ENCODE data around the gene AKAP13.

AKAP13 gene

GRCh38 chr15:85593809-85594445 is 213.5 kb downstream of the AKAP13 start:
- TF ChIP-seq, protein P1, sequence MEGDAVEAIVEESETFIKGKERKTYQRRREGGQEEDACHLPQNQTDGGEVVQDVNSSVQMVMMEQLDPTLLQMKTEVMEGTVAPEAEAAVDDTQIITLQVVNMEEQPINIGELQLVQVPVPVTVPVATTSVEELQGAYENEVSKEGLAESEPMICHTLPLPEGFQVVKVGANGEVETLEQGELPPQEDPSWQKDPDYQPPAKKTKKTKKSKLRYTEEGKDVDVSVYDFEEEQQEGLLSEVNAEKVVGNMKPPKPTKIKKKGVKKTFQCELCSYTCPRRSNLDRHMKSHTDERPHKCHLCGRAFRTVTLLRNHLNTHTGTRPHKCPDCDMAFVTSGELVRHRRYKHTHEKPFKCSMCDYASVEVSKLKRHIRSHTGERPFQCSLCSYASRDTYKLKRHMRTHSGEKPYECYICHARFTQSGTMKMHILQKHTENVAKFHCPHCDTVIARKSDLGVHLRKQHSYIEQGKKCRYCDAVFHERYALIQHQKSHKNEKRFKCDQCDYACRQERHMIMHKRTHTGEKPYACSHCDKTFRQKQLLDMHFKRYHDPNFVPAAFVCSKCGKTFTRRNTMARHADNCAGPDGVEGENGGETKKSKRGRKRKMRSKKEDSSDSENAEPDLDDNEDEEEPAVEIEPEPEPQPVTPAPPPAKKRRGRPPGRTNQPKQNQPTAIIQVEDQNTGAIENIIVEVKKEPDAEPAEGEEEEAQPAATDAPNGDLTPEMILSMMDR (conservative IDR thresholded peaks at IDR 0.05; ENCODE audit: low read length), result no peak
- H3K4me3 ChIP-seq (ENCODE audit: low read length), result no peak overlapping the region
- no peak for DNase-seq (ENCODE audit: low read depth)

- DNase-seq (ENCODE audit: low read depth), result no peak
- no peak overlapping the region for H3K4me3 ChIP-seq (ENCODE audit: low read length)
- TF ChIP-seq, protein P1 (conservative IDR thresholded peaks at IDR 0.05; ENCODE audit: low read length), result no peak
These were observed 215.6 kb downstream of the AKAP13 start for GRCh38 chr15:85595804-85596536.

DNA sequence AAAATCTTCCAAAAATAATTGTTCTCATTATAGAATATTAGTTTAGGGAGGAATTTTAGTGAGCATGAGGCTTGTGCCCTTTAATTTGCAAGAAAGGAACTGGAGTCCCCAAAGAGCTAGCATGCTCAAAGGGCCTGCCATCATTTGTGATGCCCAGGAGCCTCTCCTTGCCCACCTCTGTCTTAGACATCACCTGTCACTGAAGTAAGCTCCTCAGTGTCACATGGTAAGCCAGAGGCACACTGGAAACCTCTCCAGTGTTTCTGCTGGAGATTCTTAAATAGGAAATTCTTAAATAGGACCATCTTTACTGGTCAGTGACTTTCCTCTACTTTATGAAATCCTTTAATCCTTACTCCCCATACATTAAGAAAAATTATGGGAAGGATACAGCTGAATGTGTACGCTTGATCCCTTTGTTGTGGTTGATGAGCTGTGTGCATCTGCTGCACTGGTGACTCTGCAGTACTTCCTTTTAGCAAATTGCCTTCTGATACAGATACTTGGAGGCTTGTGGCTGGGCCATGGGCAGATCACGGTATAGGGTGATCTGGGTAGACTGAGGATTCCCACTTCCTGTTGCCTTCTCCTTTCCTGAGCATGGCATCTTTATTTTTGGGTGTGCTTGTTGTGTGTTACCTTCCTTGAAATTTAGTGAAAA is 216.9 kb downstream of the AKAP13 start:
- no peak overlapping the region for H3K4me3 ChIP-seq (ENCODE audit: low read length)
- DNase-seq (ENCODE audit: low read depth), result no peak
- TF ChIP-seq, protein P1 (conservative IDR thresholded peaks at IDR 0.05; ENCODE audit: low read length), result no peak

DNA sequence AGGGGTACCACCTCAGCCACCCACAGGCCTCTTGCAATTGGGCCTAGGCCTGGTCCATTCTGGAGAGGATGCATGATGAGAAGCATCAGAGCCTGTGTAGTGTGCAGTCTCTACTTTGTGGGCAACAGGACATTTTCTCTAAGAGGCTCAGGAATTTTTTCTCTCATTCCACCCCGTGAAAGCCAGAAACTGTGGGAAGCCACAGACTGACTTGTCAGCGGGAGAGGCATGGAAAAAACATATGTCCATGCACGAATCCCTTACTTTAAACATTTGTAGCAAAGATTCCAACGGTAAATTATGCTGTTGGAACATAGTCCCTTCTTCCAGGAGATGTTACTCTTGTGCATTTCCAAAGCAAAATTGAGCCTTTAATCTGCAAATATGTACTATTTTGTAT is 217.8 kb downstream of the AKAP13 start:
- no peak overlapping the region for H3K4me3 ChIP-seq (ENCODE audit: low read length)
- peak; percentile 64 for DNase-seq (ENCODE audit: low read depth)
- TF ChIP-seq, protein P1 (conservative IDR thresholded peaks at IDR 0.05; ENCODE audit: low read length), result no peak

DNA sequence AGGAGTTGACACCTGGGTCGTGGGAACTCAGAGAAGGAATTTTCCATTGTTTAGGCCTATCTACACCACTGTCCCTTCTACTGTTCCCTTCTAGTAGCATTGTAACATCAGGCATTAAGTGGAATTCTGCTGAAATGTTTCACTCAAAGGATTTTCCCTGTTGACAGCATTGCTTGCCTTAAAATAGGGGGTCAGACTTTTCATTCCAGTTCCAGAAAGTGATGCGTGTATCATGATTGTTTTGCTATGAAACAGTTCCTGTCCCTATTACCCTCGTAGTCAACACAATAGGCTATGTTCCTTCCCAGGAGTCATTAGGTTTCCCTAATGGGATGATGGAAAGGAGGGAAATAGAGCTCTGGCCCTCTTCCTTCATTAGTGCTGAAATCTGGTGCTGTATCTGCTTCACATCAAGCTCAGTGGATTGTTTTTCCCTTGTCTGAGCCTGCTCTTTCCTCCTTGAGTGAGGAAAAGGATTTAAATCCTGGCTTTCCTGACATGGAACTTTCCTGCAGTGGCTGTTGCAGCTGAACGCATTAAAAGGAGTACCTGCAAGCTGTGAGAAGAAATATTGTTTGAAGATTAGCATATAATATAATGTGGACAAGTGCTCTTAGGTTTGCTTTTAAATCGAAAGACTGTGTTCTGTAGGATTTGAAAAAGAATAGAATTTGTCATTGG is 218.5 kb downstream of the AKAP13 start:
- H3K4me3 ChIP-seq (ENCODE audit: low read length), result no peak overlapping the region
- DNase-seq (ENCODE audit: low read depth), result no peak
- TF ChIP-seq, protein P1 (conservative IDR thresholded peaks at IDR 0.05; ENCODE audit: low read length), result no peak

GRCh38 chr15:85600001-85600400 is 219.6 kb downstream of the AKAP13 start:
- TF ChIP-seq, protein P1 (conservative IDR thresholded peaks at IDR 0.05; ENCODE audit: low read length), result no peak
- H3K4me3 ChIP-seq (ENCODE audit: low read length), result no peak overlapping the region
- DNase-seq (ENCODE audit: low read depth), result no peak

All from AG10803 (cell line).